COLO668 (cell line): ENCODE measurements around the gene FSTL3.
"Not testable (repeated sequence)": the region's sequence is repeated elsewhere in the genome, so short reads cannot be mapped to it uniquely, and the experiment has no call there.

Experiments used
- DNase-seq: peaks from one replicate; lab custom pipeline; 2025; ENCODE audit not compliant: unreplicated experiment; lab: John Stamatoyannopoulos, UW

Gene FSTL3

DNA sequence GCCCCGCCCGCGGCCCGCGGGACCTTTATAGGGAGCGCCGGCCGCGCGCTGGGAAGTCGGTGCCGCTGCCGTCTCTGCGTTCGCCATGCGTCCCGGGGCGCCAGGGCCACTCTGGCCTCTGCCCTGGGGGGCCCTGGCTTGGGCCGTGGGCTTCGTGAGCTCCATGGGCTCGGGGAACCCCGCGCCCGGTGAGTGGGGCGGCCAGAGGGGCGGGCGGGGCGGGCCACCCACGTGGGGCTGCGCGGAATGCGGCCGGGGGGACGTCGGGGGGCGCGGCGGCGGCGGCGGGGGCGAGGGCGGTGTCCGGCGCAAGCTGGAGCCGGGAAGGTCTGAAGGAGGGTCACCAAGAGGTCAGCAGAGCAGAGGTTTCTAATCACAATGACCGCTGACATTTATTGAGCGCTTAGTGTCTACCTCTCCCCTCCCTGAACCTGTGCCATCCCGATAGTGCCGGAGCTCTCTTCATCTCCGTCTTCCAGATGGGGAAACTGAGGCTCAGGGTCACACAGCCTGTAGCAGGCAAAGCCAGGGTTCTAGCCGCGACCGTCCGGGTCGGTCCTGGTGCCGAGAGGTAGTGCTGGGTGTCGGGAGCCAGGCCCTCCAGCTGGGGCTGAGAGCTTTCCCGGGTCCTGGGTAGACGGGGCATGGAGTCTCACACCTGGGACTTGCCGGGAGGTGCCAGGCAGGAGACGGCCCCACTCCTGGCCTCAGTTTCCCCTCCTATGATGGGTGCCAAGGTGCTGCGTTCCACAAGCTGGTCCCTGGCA is at the start of gene FSTL3:
Gene FSTL3, plus strand, starts transcription at position 54 of the 767 bp plus-strand sequence. Its CDS starts 32 bp downstream, at position 86.
- no peak for DNase-seq

DNA sequence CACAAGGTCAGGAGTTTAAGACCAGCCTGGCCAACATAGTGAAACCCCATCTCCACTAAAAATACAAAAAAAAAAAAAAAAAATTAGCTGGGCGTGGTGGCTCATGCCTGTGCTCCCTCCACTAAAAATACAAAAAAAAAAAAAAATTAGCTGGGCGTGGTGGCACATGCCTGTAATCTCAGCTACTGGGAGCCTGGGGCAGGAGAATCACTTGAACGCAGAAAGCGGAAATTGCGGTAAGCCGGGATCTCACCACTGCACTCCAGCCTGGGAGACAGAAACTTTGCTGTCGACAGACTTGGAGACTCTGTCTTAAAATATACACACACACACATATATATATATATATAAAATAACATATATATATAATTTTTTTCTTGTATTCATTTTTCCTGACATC is 49.6 kb upstream of the FSTL3 start:
- DNase-seq, result not testable (repeated sequence)

DNA sequence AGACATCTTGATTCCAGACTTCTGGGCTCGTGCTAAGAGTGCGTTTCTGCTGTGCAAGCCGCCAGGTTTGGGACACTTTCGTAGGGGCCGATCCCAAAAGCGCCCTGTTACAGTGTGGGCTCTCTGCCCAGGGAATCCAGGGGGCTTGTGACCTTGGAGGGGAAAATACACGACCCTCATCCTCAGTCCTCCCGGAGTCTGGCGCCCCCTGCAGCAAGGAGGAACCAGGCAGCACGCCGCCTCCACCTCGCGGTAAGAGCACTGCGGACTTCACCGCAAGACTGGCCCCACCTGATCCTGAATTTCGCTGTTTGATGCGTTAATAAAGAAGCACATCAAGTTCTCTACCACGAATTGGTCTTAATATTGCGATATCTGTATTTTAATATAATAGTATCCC is 48.0 kb upstream of the FSTL3 start:
- DNase-seq, result peak; percentile 17

DNA sequence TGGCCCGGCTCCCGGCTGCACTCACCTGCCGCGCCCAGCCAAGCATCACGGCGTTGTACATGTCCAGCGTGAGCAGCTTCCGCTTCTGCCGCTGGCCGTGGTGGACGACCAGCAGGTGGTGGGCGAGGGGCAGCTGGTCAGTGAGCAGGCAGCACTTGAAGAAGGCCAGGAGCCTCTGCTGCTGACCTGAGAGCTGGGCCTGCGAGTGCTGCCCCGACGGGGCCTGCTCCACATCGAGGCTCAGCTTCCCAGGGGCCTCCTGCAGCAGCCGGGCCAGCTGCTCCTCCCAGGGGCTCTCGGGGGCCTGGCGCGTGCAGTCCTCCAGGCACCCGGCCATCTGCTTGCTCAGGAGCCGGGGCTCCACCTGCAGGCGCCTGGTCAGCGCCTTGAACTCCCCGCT is 46.7 kb upstream of the FSTL3 start:
- peak; percentile 83 for DNase-seq

DNA sequence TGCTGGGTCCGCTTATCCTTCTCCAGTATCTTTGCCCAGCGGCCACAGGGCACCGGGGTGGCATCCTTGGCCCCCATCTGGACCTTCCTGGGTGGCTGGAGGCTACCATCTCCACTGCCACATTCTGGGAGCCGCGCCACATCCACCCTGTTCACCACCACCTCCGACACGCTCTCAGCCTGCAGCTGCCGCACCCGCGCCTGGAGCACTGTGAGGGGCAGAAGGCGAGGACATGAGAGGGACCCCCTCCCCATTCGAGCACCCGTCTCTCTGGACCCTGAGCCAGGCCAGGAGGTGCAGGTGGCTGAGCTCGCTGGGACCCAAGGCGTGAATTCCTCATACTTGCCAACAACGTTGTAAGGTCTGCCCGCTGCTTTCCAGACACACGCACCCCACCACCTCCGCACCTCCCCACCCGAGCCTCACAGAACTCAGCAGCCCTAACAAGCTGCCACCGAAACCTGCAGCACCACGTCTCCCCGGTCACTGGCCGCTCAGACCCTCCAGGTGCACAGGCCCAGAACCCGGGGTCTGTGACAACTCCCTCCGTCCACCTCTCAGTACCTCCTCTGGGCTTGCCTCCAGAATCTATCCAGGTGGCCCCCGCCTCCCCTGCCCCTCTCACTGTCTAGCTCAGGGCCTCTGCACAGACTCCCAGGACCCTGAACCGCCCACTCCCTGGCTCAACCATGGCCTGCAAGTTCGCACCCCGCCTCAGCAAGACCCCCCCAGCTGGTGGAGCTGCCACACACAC is 46.1 kb upstream of the FSTL3 start:
- DNase-seq, result no peak

DNA sequence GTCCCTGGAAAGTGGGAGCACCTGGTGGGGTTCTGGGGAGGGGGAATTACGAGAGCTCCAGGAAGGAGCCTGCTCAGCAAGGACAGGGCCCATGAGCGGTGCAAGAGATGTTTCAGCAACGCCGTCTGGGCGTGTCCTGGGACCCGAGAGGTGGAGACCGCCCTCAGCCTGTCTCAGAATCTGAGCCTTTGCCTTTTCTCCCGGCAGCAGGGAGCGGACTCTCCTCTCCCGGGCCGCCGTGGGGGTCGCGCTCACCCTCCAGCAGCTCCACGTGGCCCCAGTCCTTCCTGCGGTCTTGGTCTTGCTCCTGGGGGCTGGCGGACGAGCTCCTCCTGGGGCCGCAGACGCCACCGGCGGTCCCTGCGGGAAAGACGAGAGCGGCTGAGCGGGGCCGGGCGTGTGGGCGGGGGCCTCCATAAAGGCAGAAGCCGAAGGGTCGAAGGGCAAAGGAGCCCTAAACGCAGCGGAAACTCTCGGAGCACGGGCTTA is 43.6 kb upstream of the FSTL3 start:
- peak; percentile 46 for DNase-seq

DNA sequence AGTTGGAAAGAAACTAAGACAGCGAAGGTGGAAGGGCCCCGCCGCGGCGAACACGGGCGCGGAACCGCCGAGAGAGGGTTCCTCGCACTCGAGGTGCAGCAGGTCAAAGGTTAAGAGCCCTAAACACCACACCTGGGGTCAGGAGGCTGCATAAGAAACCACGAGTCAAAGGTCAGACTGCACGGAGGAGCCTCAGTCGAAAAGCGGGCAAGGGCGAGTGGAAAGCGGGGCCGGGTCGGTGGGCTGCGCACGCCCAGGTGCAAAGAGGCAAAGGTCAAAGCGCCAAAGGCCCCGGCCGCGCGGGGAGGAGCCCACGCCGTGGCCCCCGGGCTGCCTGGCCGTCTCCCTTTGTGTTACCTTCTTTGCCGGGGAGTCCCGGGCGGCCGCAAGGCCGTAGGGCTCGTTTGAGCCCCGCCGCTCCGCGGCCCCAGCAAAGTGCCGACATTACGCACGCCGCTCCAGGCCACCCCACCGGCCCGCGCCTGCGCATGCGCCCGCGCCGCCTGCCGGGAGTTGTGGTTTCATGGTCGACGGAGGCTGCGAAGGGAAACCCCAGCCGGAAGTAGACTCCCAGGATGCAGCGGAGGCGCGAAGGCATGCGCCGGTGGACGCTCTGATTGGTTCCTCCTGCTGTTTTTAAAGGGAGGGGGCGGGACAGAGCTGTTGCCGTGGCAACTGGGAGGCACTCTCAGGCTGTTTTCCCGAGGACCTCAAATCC is 43.0 kb upstream of the FSTL3 start, which contains the start of gene POLRMT:
Gene POLRMT, minus strand, starts transcription at position 470 of the 718 bp plus-strand sequence. Its CDS starts 25 bp downstream, at position 445.
- DNase-seq, result peak; percentile 97

DNA sequence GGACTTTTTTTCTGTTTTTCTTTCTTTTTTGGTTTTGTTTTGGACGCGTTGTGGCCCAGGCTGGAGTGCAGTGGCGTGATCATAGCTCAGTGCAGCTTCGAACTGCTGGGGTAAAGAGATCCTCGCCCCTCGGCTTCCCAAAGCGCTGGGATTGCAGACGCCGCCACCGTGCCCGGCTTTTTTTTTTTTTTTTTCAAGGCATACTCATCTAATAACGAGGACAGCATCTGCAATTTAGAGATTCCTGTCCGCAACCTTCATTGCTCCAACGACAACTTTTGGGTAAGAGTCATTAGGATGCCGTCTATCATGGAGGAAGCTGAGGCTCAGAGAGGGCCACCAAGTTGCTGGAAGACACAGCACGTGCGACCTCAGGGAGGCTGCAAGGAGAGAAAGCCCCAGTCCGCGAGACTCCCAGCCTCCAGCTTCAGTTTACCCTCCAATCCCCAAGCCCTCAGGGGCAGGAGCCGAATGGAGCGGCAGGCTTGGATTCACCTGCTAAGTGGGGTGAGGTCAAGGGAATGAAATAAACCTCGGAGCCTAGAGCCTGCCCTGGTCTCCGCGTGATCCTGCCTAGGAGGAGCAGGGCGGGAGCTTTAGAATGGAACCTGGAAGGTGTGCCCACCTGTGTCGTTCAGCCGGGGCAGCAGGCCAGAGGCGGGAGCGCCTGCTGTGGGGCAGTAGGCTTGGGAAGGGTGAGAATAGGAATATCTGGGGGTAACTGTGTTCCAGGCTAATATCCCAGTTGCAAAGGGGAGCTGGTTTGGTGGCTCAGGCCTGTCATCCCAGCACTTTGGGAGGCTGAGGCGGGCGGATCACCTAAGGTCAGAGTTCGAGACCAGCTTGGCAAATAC is 42.2 kb upstream of the FSTL3 start:
- DNase-seq, result peak; percentile 16

DNA sequence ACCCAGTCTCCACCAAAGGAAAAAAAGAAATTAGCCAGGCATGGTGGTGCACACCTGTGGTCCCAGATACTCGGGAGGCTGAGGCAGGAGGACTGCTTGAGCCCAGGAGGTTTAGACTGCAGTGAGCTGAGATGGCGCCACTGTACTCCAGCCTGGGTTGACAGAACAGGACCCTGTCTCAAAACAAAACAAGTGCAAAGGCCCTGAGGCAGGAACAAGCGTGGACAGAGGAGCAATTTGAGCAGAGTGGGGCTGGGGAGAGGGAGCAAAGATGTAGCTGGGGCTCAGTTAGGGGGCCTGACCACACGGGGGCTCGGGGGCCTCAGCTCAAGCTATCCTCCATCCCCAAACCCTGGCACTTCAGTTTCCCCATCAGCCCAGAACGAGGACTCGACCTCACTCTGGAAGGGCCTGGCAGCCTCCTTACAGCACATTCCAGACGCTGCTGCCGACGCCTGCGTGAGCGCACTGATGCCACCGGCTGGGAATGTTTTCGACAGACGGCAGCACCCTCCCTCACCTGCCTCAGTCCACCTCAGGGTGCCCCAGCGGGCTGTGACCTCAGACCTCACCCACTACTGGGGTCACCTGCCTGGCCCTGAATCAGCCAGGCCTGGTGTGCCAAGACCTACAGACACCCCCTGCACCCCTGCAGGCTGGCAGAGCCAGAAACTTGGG is 41.1 kb upstream of the FSTL3 start:
- no peak for DNase-seq

DNA sequence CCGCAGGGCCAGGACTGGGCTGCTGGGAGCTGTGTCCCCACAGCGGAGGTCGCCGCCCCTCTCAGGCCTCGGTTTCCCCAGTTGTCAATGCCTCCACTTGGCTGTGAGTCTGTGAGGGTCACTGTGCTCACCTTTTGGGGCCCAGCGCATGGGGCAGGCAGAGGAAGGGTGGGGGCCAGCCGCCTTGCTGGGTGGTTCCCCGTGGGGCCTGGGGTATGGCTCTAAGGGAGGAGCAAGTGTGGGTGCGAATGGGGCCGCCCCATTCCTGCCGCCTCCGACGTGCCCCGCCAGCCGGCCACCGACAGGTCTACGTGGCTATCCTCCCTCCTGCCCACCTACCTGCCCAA is 37.3 kb upstream of the FSTL3 start:
- DNase-seq, result no peak

DNA sequence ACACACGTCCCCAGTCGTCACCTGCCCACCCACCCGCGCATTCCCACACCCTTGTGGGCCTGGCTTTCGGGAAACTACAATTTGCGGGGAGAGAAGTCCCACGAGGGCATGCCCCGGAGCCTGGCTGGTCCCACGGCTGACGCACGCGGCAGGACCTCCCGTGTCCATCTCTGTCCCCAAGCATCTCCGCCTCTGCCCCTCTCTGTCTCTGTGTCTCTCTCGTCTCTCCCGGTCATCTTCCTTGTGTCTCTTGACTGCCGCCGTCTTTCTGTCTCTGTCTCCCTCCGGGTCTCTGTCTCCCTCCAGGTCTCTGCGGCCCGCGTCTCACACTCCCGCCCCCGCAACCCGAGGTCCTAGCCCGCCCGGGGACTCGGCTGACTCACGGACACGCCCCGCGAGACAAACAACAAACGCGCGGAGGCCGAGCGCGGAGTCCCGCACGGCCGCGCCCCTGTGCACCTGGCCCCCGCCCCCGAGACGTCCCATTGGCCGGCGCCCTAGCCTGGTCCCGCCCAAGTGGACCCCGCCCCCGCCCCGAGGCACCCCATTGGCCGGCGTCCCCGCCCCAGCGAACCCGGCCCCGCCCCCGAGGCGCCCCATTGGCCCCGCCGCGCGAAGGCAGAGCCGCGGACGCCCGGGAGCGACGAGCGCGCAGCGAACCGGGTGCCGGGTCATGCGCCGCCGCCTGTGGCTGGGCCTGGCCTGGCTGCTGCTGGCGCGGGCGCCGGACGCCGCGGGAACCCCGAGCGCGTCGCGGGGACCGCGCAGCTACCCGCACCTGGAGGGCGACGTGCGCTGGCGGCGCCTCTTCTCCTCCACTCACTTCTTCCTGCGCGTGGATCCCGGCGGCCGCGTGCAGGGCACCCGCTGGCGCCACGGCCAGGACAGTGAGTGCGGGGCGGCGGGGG is 36.7 kb upstream of the FSTL3 start, which contains the start of gene FGF22:
Gene FGF22, plus strand, starts transcription at position 627 of the 908 bp plus-strand sequence. Its CDS starts 47 bp downstream, at position 674.
- DNase-seq, result peak; percentile 95

DNA sequence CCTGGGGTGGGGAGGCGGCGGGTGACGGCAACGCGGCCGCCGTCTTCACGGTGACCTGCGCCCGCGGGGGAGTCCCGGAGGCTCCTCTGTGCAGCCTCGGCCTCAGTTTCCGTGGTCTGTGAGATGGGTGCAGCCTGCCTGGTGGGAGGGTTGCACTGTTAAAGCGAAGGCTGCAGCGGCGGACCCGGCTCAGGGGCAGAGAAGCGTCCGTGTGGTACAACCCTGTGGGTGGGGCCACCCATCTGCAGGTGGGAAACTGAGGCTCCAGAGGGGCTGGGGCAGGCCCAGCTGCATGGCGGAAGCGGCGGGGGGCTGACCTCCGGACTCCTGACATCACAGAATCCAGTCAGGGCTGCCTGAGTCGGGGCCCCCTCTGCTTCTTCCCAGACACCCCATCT is 36.0 kb upstream of the FSTL3 start:
- no peak for DNase-seq

DNA sequence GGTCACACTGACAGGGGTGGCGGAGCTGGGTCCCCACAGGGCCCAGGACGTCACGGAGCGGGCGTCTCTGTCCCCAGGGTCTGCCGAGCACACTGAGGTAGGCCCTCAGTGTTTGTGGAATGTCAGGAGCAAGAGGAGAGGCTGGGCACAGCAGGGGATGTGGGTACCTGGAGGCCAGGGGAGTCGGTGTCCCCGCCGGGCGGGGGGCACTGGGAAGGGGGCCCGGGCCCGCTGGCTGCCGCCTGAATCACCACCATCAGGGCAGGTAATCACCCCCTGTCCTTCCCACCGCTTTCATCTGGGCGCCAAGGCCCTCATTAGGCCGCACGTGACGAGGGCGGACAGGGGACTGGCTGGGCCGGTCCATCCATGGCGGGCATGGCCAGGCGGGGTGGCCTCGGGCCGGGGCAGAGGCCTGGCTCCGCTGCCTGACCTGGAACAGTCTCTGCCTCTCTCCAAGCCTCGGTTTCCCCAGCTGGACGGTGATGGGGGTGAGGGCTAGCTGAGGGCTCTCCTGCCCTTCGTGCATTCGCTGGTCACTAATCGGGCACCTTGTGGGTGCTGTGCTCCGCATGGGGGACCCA is 35.5 kb upstream of the FSTL3 start:
- DNase-seq, result no peak

DNA sequence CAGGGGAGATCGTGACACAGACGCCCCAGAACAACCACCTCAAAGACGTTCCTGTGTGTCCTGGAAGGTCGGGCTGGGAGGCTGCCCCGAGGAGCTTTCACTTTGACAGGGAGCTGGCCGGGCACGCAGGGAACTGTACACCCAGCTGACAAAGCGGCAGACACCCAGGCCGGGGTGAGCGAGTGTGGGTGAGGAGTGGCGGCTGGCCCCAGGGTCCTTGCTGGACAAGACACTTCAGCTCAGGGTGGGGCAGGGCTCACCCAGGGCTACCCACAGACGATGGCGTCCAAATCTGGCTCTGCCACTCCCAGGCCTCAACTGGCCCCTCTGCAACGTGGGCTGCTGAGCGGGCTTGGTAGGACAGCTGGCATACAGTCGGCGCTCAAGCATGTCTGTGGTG is 34.5 kb upstream of the FSTL3 start:
- peak; percentile 12 for DNase-seq

DNA sequence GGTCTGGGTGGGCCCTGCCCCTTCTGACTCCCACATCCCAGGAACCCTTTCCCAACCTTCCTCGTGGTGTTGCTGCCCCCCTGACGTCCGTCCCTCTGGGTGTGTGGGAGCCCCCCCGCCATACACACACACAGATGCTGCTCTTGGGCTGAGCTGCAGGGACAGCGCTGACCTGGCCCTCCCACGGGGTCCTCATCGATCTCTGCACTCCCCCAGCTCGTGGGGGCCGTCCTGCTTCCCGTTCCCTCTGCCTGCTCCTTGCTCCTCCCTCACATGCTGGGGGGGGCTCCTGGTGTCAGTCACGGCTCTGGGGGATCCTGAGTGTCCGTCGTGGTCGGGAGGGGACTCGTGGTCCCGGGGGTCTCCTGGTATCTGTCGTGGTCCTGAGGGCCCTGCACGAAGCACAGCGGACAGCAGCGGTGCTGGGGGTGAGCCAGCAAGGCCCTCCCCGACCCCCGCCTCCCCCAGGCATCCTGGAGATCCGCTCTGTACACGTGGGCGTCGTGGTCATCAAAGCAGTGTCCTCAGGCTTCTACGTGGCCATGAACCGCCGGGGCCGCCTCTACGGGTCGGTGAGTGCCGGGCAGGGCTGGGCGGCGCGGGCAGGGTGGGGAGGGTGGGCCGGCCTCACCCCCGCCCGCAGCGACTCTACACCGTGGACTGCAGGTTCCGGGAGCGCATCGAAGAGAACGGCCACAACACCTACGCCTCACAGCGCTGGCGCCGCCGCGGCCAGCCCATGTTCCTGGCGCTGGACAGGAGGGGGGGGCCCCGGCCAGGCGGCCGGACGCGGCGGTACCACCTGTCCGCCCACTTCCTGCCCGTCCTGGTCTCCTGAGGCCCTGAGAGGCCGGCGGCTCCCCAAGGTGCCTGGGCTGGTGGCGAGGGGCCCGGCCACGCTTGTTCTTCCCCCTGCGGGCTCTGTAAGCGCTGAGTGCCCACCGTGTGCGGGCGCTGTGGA is 33.1 kb upstream of the FSTL3 start:
- no peak for DNase-seq

DNA sequence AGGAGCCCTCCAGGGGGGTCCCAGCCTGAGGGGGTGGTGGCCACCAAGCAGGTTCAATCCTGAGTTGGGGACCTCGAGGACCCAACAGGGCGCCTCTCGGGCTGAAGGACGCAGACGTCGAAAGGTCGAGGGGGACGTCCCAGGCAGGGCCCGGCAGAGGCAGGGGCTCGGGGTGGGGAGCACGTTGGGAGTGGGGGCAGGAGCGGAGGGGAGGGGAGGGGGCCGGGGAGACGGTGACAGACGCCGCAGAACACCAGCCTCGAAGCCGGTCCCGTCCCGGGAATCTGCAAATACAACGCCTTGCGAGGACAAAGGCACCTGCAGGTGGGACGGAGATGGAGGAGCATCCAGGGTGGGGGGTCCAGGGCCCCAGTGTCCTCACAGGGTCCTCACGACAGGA is 32.5 kb upstream of the FSTL3 start:
- DNase-seq, result no peak

DNA sequence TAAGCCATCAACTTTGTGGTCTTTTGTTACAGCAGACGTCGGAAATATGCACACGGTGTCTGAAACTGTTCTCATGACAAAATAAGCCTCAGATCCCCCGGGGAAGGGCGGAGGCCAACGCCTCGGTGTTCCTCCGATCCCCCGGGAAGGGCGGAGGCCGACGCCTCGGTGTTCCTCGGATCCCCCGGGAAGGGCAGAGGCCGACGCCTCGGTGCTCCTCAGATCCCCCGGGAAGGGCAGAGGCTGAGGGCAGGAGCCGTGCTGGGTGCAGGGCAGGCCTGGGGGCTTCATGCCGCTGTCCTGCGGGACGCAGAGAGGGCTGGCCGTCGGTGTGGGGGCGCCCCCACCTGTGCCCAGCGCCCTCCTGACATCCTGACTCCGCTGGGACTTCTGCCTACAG is 31.8 kb upstream of the FSTL3 start:
- DNase-seq, result no peak
